Adrenal gland (tissue), 12 donors: ENCODE data around the gene FGF16. TPM values are rescaled to one million over a fixed set of nuclear protein-coding genes. Genes with fewer than 3 reads are reported as not detected.

ENCODE experiments used
- DNase-seq, 7 donors: peaks; one replicate each; pipeline ENCODE4 v3.0.0-alpha.2; 2019 to 2020
- H3K27ac ChIP-seq, 5 donors: fragments of 200-600 bp; sonication (generic) in 4 of 5; 1 replicate in 3 of 5; 2 replicates in 2 of 5; pipeline versions ENCODE4 v1.5.1 to v1.8.0; 2016 to 2020; ENCODE audit warnings: mild to moderate bottlenecking in 1 of 5
- H3K27me3 ChIP-seq: fragments of 200-600 bp; 2 replicates; pipeline ENCODE4 v1.8.0; 2021
- H3K36me3 ChIP-seq, 2 donors: fragments of 200-600 bp; replicated peaks in 1 of 2; 1 replicate in 1 of 2; 2 replicates in 1 of 2; pipeline versions ENCODE4 v1.5.1 to v1.8.0; 2018 to 2022
- H3K4me1 ChIP-seq, 2 donors: fragments of 200-600 bp; replicated peaks in 1 of 2; 1 replicate in 1 of 2; 2 replicates in 1 of 2; pipeline versions ENCODE4 v1.5.1 to v1.8.0; 2018 to 2021
- H3K4me3 ChIP-seq, 4 donors: fragments of 200-600 bp; sonication (generic) in 3 of 4; one replicate each; pipeline ENCODE4 v1.5.1; 2016 to 2018
- H3K9me3 ChIP-seq, 3 donors: fragments of 200-600 bp; sonication (generic) in 1 of 3; replicated peaks in 1 of 3; 1 replicate in 2 of 3; 2 replicates in 1 of 3; pipeline versions ENCODE4 v1.5.1 to v1.8.0; 2016 to 2021
- POLR2A ChIP-seq, 2 donors: fragments of 450-650 bp; IDR thresholded peaks; one replicate each; pipeline ENCODE4 v1.6.1; 2017; ENCODE audit warnings: antibody characterized with exemption in 2 of 2, mild to moderate bottlenecking in 2 of 2, moderate library complexity in 1 of 2
- WGBS, 4 donors: extraction: QIAGEN DNeasy Blood & Tissue Kit in 2 of 4; methylation state at CpG; one replicate each; pipeline versions ENCODE4 v1.1.5 to v1.1.7; 2013 to 2017; 5-methylcytosine and 5-hydroxymethylcytosine counted together
- intact Hi-C, 2 donors: fragments of 100-400 bp; cut with DNase I; formaldehyde crosslinking; loops; one replicate each; pipeline versions ENCODE4 v1.14.1 to v1.15.0; 2022 to 2023
- polyA plus RNA-seq, 3 donors: library from polyadenylated mRNA; stranded (reverse); fragments of 200-250 nt in 2 of 3; fragments of 350-450 nt in 1 of 3; fragmentation: Illumina TruSeq in 1 of 3; extraction: RNeasy Lipid Tissue Mini Kit (QIAGEN cat#74804) in 1 of 3; gene quantifications; one replicate each; pipeline ENCODE4 v1.2.3, GENCODE V29; 2013 to 2014
- total RNA-seq, 9 donors: library from RNA; depleted of rRNA in 4 of 9; stranded (reverse); fragments of >200 nt in 4 of 9; fragments of 120-200 nt in 1 of 9; fragmentation: NEBNext Ultra II Directional in 1 of 9; extraction: Animal tissue kit (Norgen Biotek cat#: 25700) in 1 of 9; gene quantifications; one replicate each; pipeline versions ENCODE4 v1.1.0 to v1.2.4, GENCODE V29; 2013 to 2023
- TF ChIP-seq, protein P1 (sequence below), 6 experiments: fragments of 450-650 bp in 4 of 6; fragments of 200-600 bp in 2 of 6; sonication (generic) in 1 of 6; IDR thresholded peaks; 1 replicate in 5 of 6; 2 replicates in 1 of 6; pipeline versions ENCODE4 v1.5.1 to v1.8.0; 2016 to 2021; ENCODE audit warnings: antibody characterized with exemption in 6 of 6, mild to moderate bottlenecking in 2 of 6, moderate library complexity in 1 of 6
- donor health status: healthy with polysubstance abuse.
- donor health status: Bipolar disorder and iron deficiency.
- donor health status: DM: yes; HTN: yes; CAD: no.
- donor health status: DM: no; HTN: no; CAD: no.
- donor health status: DM: no; HTN: no; CAD: no.
- donor health status: DM: yes; HTN: yes; CAD: no.

The FGF16 gene
- total and polyA plus RNA-seq, 12 donors = 0.06 to 0.18 (median 0.15) TPM; not detected in 9

DNA sequence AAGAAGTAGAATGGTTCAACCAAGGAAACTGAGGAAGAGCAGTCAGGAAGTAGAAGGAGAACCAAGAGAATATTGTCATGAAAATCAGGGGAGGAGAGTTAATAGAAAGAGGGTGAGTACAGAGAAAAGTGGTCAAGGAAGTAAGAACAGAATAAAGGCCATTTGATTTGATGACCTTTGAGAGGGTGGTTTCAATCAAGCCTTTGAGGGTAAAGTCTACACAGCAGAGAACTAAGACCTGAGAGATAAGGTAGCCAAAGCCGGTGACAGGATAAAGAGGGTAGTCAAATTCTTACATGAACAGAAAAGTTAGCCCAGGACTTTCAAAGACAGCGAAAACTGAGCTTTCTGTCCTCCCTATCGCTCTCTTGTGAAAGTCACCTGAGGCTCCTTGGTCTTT, 34.6 kb upstream of the FGF16 start:
- no peak for DNase-seq
- peaks cover 8% of the 10 kb centered on the region for H3K27me3 ChIP-seq
- H3K36me3 ChIP-seq = no peaks in the 10 kb centered on the region
- intact Hi-C loops = no loop called here
- H3K4me1 ChIP-seq = no peaks in the 10 kb centered on the region
- no peak overlapping the region for H3K4me3 ChIP-seq
- WGBS, 4 donors = 77 to 93% (median 88%) methylated on average over 3 of the region's 3 CpGs
- no peaks in the 10 kb centered on the region for H3K9me3 ChIP-seq
- TF ChIP-seq, protein P1, sequence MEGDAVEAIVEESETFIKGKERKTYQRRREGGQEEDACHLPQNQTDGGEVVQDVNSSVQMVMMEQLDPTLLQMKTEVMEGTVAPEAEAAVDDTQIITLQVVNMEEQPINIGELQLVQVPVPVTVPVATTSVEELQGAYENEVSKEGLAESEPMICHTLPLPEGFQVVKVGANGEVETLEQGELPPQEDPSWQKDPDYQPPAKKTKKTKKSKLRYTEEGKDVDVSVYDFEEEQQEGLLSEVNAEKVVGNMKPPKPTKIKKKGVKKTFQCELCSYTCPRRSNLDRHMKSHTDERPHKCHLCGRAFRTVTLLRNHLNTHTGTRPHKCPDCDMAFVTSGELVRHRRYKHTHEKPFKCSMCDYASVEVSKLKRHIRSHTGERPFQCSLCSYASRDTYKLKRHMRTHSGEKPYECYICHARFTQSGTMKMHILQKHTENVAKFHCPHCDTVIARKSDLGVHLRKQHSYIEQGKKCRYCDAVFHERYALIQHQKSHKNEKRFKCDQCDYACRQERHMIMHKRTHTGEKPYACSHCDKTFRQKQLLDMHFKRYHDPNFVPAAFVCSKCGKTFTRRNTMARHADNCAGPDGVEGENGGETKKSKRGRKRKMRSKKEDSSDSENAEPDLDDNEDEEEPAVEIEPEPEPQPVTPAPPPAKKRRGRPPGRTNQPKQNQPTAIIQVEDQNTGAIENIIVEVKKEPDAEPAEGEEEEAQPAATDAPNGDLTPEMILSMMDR (IDR thresholded peaks at IDR 0.05) = no peak
- no peak for TF ChIP-seq POLR2A (IDR thresholded peaks at IDR 0.05)
- no peak overlapping the region for H3K27ac ChIP-seq

DNA sequence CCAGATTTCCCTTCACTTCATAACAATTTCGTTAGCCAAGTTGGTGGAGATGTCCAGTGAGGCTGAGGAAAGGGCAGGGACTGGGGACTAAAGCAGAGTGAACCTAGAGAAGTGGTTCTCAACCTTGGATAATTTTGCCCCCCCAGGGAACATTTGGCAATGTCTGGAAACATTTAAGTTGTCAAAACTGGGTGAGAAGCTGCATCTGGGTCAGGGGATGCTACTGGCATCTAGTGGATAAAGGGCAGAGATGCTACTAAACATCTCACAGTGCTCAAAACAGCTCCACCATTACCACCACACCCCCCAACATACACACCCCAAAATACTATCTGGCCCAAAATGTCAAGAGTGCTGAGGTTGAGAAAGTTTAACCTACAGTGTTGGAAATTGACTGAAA, 32.0 kb upstream of the FGF16 start:
- H3K4me3 ChIP-seq = no peak overlapping the region
- TF ChIP-seq POLR2A (IDR thresholded peaks at IDR 0.05) = no peak
- TF ChIP-seq, protein P1 (IDR thresholded peaks at IDR 0.05) = no peak
- intact Hi-C loops = no loop called here
- peaks cover 8% of the 10 kb centered on the region for H3K27me3 ChIP-seq
- no peaks in the 10 kb centered on the region for H3K36me3 ChIP-seq
- WGBS, 4 donors = 0 to 37% (median 11%) methylated on average over 1 of the region's 1 CpG
- no peaks in the 10 kb centered on the region for H3K4me1 ChIP-seq
- DNase-seq = no peak
- H3K9me3 ChIP-seq = no peaks in the 10 kb centered on the region
- no peak overlapping the region for H3K27ac ChIP-seq

DNA sequence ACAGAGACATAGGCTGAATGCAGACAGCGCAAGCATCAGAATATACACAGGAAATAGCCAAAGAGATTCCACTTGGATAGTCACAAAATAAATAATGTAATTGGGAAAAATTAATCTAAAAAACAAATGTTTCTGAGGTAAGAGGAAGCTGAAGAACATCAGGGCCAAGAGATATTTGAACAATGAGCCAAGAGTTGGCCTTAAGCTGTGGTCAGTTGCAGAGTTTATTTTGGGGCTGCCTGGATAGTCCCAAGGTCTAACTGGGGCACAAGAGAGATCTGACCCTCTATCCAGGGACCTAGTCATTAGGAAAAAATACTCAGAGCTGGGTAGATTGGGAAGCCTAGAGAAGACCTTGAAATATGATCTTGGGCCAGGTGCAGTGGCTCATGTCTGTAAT, 31.3 kb upstream of the FGF16 start:
- intact Hi-C loops = no loop called here

DNA sequence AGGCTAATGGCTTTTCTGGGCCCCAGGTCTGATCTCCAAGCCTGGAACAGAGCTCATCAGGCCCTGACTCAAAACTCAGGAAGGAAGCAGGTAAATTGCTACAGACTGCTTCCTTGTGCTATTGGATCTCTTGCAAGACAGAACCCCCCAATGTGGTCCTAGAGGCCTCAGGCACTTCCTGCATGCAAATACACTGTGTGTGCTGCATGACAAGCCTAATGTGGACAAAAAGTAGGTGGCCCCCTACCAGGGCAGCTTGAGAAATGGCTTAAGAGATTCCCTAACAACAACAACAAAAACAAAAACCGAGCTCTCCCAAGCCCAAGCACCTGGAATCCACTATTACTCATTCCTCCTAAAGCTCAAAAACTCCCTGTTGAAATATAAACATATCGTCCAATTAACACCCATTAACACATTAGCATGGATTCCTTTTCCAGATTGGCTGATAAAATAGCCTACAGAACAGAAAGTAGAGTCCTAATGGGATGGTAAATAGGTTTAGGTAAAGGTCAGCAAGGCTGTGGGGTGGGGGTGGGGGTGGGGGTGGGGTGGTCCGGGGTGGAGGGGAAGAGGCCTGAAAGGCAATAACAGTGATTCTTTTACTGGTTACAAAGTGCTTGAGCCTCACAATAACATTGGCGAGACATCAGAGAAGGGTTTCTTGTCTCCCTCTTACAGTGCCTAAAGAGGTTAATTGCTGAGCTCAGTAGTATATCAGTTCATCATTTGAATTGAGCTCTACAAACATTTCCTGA, 24.1 kb upstream of the FGF16 start:
- DNase-seq = no peak
- Histone ChIP-seq H3K27me3 (peaks cover 6% of the 10 kb centered on the region), H3K4me1 (no peaks in the 10 kb centered on the region), H3K4me3 (no peak overlapping the region), H3K9me3 (no peaks in the 10 kb centered on the region), H3K27ac (no peak overlapping the region), H3K36me3 (no peaks in the 10 kb centered on the region)
- TF ChIP-seq, protein P1 (IDR thresholded peaks at IDR 0.05) = no peak
- no peak for TF ChIP-seq POLR2A (IDR thresholded peaks at IDR 0.05)
- intact Hi-C loops = no loop called here
- 35 to 67% (median 48%) methylated on average over 3 to 4 of the region's 4 CpGs for WGBS, 4 donors

More for the DNA sequence above, 31.3 kb upstream of the FGF16 start:
- no peak for DNase-seq
- TF ChIP-seq, protein P1 (IDR thresholded peaks at IDR 0.05) = no peak
- TF ChIP-seq POLR2A (IDR thresholded peaks at IDR 0.05) = no peak
- Histone ChIP-seq H3K9me3 (no peaks in the 10 kb centered on the region), H3K4me1 (no peaks in the 10 kb centered on the region), H3K36me3 (no peaks in the 10 kb centered on the region), H3K27ac (no peak overlapping the region), H3K27me3 (peaks cover 8% of the 10 kb centered on the region), H3K4me3 (no peak overlapping the region)
- 70 to 96% (median 86%) methylated on average over 1 of the region's 1 CpG for WGBS, 4 donors
